ENCODE results near the gene IGSF21.

Gene IGSF21

GRCh38 chr1:18187054-18187453 lies 79.5 kb downstream of the IGSF21 start:
- TF ChIP-seq, protein P1, sequence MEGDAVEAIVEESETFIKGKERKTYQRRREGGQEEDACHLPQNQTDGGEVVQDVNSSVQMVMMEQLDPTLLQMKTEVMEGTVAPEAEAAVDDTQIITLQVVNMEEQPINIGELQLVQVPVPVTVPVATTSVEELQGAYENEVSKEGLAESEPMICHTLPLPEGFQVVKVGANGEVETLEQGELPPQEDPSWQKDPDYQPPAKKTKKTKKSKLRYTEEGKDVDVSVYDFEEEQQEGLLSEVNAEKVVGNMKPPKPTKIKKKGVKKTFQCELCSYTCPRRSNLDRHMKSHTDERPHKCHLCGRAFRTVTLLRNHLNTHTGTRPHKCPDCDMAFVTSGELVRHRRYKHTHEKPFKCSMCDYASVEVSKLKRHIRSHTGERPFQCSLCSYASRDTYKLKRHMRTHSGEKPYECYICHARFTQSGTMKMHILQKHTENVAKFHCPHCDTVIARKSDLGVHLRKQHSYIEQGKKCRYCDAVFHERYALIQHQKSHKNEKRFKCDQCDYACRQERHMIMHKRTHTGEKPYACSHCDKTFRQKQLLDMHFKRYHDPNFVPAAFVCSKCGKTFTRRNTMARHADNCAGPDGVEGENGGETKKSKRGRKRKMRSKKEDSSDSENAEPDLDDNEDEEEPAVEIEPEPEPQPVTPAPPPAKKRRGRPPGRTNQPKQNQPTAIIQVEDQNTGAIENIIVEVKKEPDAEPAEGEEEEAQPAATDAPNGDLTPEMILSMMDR (IDR thresholded peaks at IDR 0.05; ENCODE audit: control extremely low read depth, extremely low read depth, low read depth, missing control alignments): no peak
- DNase-seq (ENCODE audit: extremely low spot score): no peak
- CTCF ChIA-PET: no interaction called here
- POLR2A ChIA-PET: no interaction called here

DNA sequence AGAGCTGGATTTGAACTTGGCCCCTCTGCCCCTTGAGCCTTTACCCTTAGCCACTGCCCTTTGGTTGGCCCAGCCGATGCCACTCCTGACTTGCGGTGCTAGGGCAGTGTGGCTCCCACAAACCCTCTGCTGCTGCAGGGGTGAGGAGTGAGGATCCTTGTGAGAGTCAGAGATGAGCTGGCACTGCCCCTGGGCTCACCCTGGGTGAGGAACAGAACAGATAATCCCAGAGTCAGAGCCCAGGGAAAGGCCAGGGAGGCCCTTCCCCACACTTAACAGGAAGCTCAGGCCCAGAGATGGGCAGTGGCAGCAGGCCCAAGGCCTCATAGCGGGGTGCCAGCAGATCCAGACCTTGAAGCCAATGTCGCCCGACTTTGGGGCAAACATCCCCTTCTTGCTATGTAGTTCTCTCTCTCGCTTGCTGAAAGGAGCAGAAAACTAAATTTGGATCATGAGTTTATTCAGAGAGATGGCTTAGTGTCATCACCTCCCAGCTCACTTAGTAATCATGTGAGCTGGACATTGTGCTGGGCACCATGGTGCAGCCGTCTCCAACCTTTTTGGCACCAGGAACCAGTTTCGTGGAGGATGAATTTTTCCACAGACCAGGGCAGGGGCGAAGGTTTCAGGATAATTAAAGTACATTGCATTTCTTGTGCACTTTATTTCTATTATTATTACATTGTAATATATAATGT lies 81.4 kb downstream of the IGSF21 start:
- POLR2A ChIA-PET: no interaction called here
- CTCF ChIA-PET: no interaction called here
- TF ChIP-seq, protein P1 (IDR thresholded peaks at IDR 0.05; ENCODE audit: control extremely low read depth, extremely low read depth, low read depth, missing control alignments): no peak
- no peak for DNase-seq (ENCODE audit: extremely low spot score)

DNA sequence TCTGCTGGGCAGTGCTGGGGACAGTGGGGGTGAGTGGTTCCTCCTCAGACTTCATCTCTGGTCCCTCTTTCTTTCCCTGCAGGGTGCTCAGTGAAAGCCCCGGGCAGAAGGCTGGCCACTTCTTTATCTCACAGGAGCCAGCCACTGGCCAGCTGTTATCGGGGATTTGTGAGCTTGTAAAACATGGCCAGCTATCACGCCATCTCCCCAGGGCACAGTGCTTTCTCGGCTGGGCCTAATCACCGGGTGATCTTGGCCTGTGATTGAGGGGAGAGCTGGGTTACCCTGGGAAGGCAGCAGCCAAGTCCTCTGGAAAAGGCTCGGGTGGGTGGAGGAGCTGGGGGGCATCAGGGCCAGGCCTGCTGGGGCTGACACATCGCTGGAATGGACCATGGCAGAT lies 83.0 kb downstream of the IGSF21 start:
- TF ChIP-seq, protein P1 (IDR thresholded peaks at IDR 0.05; ENCODE audit: control extremely low read depth, extremely low read depth, low read depth, missing control alignments): no peak
- no peak for DNase-seq (ENCODE audit: extremely low spot score)
- ChIA-PET CTCF (no interaction called here), POLR2A (no interaction called here)

- DNase-seq (ENCODE audit: extremely low spot score): no peak
- TF ChIP-seq, protein P1 (IDR thresholded peaks at IDR 0.05; ENCODE audit: control extremely low read depth, extremely low read depth, low read depth, missing control alignments): no peak
- POLR2A ChIA-PET: no interaction called here
- CTCF ChIA-PET: no interaction called here
Observed at GRCh38 chr1:18191037-18191436, 83.4 kb downstream of the IGSF21 start.

- TF ChIP-seq, protein P1 (IDR thresholded peaks at IDR 0.05; ENCODE audit: control extremely low read depth, extremely low read depth, low read depth, missing control alignments): no peak
- ChIA-PET POLR2A (no interaction called here), CTCF (no interaction called here)
- no peak for DNase-seq (ENCODE audit: extremely low spot score)
Observed at GRCh38 chr1:18191481-18192155, 84.0 kb downstream of the IGSF21 start.

GRCh38 chr1:18192182-18192581 lies 84.6 kb downstream of the IGSF21 start:
- CTCF ChIA-PET: no interaction called here
- TF ChIP-seq, protein P1 (IDR thresholded peaks at IDR 0.05; ENCODE audit: control extremely low read depth, extremely low read depth, low read depth, missing control alignments): no peak
- DNase-seq (ENCODE audit: extremely low spot score): no peak
- POLR2A ChIA-PET: no interaction called here
